Vagina (tissue), 2 donors: ENCODE data around the gene CNKSR2. TPM values are rescaled to one million over a fixed set of nuclear protein-coding genes. Genes with fewer than 3 reads are reported as not detected.

Source experiments
- DNase-seq, 2 donors: peaks; one replicate each; pipeline ENCODE4 v3.0.0-alpha.2; 2017; ENCODE audit errors: extremely low spot score in 2 of 2
- H3K27ac ChIP-seq: fragments of 200-600 bp; sonication (generic); one replicate; pipeline ENCODE4 v1.5.1; 2019
- H3K27me3 ChIP-seq: fragments of 200-600 bp; sonication (generic); one replicate; pipeline ENCODE4 v1.5.1; 2019
- H3K36me3 ChIP-seq, 2 donors: fragments of 200-600 bp; sonication (generic); one replicate each; pipeline ENCODE4 v1.5.1; 2017 to 2019
- H3K4me1 ChIP-seq: fragments of 200-600 bp; sonication (generic); one replicate; pipeline ENCODE4 v1.5.1; 2019
- H3K4me3 ChIP-seq, 2 donors: fragments of 200-600 bp; sonication (generic); 1 replicate in 1 of 2; 2 replicates in 1 of 2; pipeline ENCODE4 v1.5.1; 2016 to 2019
- H3K9me3 ChIP-seq: fragments of 200-600 bp; sonication (generic); one replicate; pipeline ENCODE4 v1.5.1; 2019
- CTCF ChIP-seq, 3 experiments: fragments of 450-650 bp in 2 of 3; fragments of 200-600 bp in 1 of 3; sonication (generic) in 1 of 3; IDR thresholded peaks; one replicate each; pipeline ENCODE4 v1.5.1; 2017 to 2019; ENCODE audit warnings: antibody characterized with exemption in 3 of 3, mild to moderate bottlenecking in 2 of 3, moderate library complexity in 2 of 3
- POLR2A ChIP-seq, 2 donors: fragments of 450-650 bp; IDR thresholded peaks; one replicate each; pipeline ENCODE4 v1.6.1; 2017; ENCODE audit warnings: antibody characterized with exemption in 2 of 2, mild to moderate bottlenecking in 2 of 2, moderate library complexity in 2 of 2
- POLR2AphosphoS5 ChIP-seq, 2 donors: sonication (generic); formaldehyde crosslinking; IDR thresholded peaks; one replicate each; pipeline ENCODE4 v1.9.0; 2017; ENCODE audit warnings: antibody characterized with exemption in 2 of 2, mild to moderate bottlenecking in 2 of 2, low read depth in 1 of 2; ENCODE audit not compliant: insufficient read depth in 1 of 2
- intact Hi-C: fragments of 100-400 bp; cut with DNase I; formaldehyde crosslinking; loops from one replicate; pipeline ENCODE4 v1.15.1; 2023
- total RNA-seq: library from RNA; depleted of rRNA; stranded (reverse); fragments of >200 nt; gene quantifications from one replicate; pipeline ENCODE4 v1.2.3, GENCODE V29; 2016

CNKSR2 gene
- total RNA-seq, 1 donor from 2014 or later = 4.2 TPM

- Histone ChIP-seq H3K36me3 (no peaks in the 10 kb centered on the region), H3K4me3 (no peak overlapping the region), H3K27me3 (no peaks in the 10 kb centered on the region), H3K4me1 (no peaks in the 10 kb centered on the region), H3K9me3 (no peaks in the 10 kb centered on the region), H3K27ac (no peak overlapping the region)
- intact Hi-C loops = no loop called here
- TF ChIP-seq POLR2A (IDR thresholded peaks at IDR 0.05) = no peak
- TF ChIP-seq CTCF (IDR thresholded peaks at IDR 0.05) = no peak
- TF ChIP-seq POLR2AphosphoS5 (IDR thresholded peaks at IDR 0.05; ENCODE audit: insufficient read depth in 1 of 2, low read depth in 1 of 2) = no peak
- DNase-seq = no peak
Measured at GRCh38 chrX:21666252-21666651, 292.0 kb downstream of the CNKSR2 start.

DNA sequence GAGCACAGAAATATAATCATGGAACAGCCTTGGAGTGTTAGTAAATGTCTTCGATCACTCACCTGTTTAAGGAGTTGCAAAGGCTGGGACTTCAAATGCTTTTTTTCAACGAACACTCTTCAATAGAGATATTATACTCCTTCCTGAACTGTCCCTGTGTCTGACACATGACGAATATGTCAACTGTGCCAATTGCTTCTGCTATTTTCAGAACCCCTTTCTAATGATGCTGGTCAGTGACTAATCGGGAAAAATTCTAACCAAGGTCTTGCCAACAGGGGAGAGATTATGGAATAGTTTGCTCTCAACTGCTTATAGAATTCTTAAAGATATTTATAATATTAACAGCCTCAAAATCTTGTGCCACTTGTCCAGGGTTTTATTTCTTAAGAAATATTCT is 292.5 kb downstream of the CNKSR2 start:
- intact Hi-C loops = loop anchor here (1.0 kb wide), 1 partner anchor 19 kb away; no protein-coding TSS in a partner anchor
- TF ChIP-seq POLR2AphosphoS5 (IDR thresholded peaks at IDR 0.05; ENCODE audit: insufficient read depth in 1 of 2, low read depth in 1 of 2) (no peak), CTCF (IDR thresholded peaks at IDR 0.05) (no peak), POLR2A (IDR thresholded peaks at IDR 0.05) (no peak)
- Histone ChIP-seq H3K4me1 (no peaks in the 10 kb centered on the region), H3K27ac (no peak overlapping the region), H3K9me3 (no peaks in the 10 kb centered on the region), H3K27me3 (no peaks in the 10 kb centered on the region), H3K36me3 (no peaks in the 10 kb centered on the region), H3K4me3 (no peak overlapping the region)
- no peak for DNase-seq

- Histone ChIP-seq H3K4me1 (no peaks in the 10 kb centered on the region), H3K9me3 (no peaks in the 10 kb centered on the region), H3K4me3 (no peak overlapping the region), H3K27me3 (no peaks in the 10 kb centered on the region), H3K27ac (no peak overlapping the region), H3K36me3 (no peaks in the 10 kb centered on the region)
- no peak for TF ChIP-seq POLR2AphosphoS5 (IDR thresholded peaks at IDR 0.05; ENCODE audit: insufficient read depth in 1 of 2, low read depth in 1 of 2)
- TF ChIP-seq POLR2A (IDR thresholded peaks at IDR 0.05) = no peak
- TF ChIP-seq CTCF (IDR thresholded peaks at IDR 0.05) = no peak
- DNase-seq = no peak
- intact Hi-C loops = no loop called here
Measured at GRCh38 chrX:21674430-21675186, 300.4 kb downstream of the CNKSR2 start.

DNA sequence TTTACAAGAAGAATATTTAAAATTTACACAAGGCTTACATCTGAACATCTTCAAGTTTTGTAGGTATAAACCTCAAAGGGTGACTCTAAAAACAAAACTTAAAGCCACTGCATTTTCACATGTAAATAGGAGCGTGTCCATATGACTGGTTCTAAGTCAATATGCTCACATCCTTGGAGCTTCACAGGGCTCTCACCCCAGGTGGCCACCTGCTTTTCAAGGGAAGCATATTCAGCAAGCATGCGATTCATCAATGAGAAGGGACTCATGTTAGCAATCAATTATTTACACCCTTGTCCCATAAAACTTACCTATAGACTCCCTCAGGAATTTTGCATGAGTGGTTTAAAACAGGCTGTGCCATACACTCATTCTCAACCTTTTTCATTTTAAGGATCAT is 301.7 kb downstream of the CNKSR2 start:
- Histone ChIP-seq H3K27ac (no peak overlapping the region), H3K9me3 (no peaks in the 10 kb centered on the region), H3K4me3 (no peak overlapping the region), H3K27me3 (no peaks in the 10 kb centered on the region), H3K36me3 (no peaks in the 10 kb centered on the region), H3K4me1 (no peaks in the 10 kb centered on the region)
- no peak for DNase-seq
- TF ChIP-seq CTCF (IDR thresholded peaks at IDR 0.05) = no peak
- no peak for TF ChIP-seq POLR2AphosphoS5 (IDR thresholded peaks at IDR 0.05; ENCODE audit: insufficient read depth in 1 of 2, low read depth in 1 of 2)
- TF ChIP-seq POLR2A (IDR thresholded peaks at IDR 0.05) = no peak
- intact Hi-C loops = no loop called here

- H3K9me3 ChIP-seq = no peaks in the 10 kb centered on the region
- no peaks in the 10 kb centered on the region for H3K27me3 ChIP-seq
- DNase-seq = no peak
- intact Hi-C loops = no loop called here
- TF ChIP-seq POLR2A (IDR thresholded peaks at IDR 0.05) = no peak
- TF ChIP-seq POLR2AphosphoS5 (IDR thresholded peaks at IDR 0.05; ENCODE audit: insufficient read depth in 1 of 2, low read depth in 1 of 2) = no peak
- TF ChIP-seq CTCF (IDR thresholded peaks at IDR 0.05) = no peak
- no peaks in the 10 kb centered on the region for H3K4me1 ChIP-seq
- H3K4me3 ChIP-seq = no peak overlapping the region
- no peak overlapping the region for H3K27ac ChIP-seq
- no peaks in the 10 kb centered on the region for H3K36me3 ChIP-seq
Measured at GRCh38 chrX:21678048-21678612, 303.9 kb downstream of the CNKSR2 start.
